Measurements from ENCODE around the gene NR5A2. TPM values are rescaled to one million over a fixed set of nuclear protein-coding genes. Genes with fewer than 3 reads are reported as not detected.

Gene NR5A2
- total and polyA plus RNA-seq, 4 donors, result 2.0 to 10.3 (median 4.1) TPM; not detected in 1

DNA sequence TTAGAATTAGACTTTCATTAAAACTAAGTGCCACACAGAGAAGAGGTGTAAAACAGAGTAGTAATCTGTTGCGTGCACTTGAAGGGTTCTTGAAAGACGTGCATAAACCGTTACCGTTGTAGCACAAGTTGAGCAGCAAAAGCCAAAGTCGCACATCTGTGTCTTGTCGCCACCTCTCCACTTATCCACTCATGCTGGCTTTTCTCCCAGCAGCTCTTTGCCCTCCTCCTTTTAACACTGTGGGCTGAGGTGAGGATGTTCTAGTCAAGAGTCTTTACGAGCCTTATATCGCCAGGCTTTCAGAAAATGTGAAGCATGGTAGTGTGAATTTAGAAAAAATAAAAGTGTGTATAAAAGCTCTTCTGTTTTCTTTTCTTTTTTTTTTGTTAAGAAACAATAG, 48.0 kb downstream of the NR5A2 start:
- H3K4me1 ChIP-seq (ENCODE audit: control insufficient read depth in 1 of 2, insufficient read depth in 2 of 2, low read length in 2 of 2), result no peaks in the 10 kb centered on the region
- H3K36me3 ChIP-seq (ENCODE audit: control insufficient read depth in 1 of 2, insufficient read depth in 2 of 2, low read length in 1 of 2), result no peaks in the 10 kb centered on the region
- DNase-seq (no peak), ATAC-seq (ENCODE audit: low FRiP score) (no peak)
- no peak overlapping the region for H3K4me3 ChIP-seq (ENCODE audit: low read length in 2 of 2)
- no peak overlapping the region for H3K27ac ChIP-seq (ENCODE audit: low read depth in 1 of 2, low read length in 2 of 2)
- intact Hi-C loops (cut with DNase I), result no loop called here
- no peaks in the 10 kb centered on the region for H3K27me3 ChIP-seq (ENCODE audit: control insufficient read depth in 1 of 2, insufficient read depth in 2 of 2, low read length in 1 of 2)
- 10 to 23% methylated on average over 8 of the region's 8 CpGs for WGBS, 2 donors
- no peaks in the 10 kb centered on the region for H3K9me3 ChIP-seq (ENCODE audit: control insufficient read depth, low read length)

DNA sequence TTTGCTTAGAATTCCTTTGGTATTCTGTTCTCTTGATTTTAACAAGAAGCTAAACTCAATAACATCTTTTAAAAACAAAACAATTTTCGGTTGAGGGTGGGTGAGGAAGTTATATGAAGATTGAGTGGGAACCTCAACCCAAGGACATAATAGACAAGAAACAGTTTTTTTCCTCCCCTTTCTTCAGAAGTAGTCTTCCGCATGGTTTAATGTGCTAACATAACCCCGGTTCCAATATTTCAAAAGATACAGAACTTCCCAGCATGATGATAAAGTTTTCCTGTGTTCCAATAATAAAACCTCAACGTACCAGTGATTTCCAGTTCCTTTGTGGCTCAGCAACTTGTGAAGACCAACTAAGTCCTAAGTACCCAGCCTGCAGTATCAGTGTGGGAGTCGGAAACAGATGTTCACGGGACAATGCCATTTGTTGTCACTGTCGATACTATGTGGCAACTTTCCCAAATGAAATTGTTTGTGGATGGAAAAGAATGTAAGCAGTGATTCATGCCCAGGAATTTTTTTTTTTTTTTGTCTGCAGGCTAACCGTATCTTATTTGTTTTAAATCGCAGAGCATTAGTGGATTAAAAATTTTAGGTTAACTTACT, 48.5 kb downstream of the NR5A2 start:
- no peaks in the 10 kb centered on the region for H3K9me3 ChIP-seq (ENCODE audit: control insufficient read depth, low read length)
- H3K27ac ChIP-seq (ENCODE audit: low read depth in 1 of 2, low read length in 2 of 2), result no peak overlapping the region
- ATAC-seq (ENCODE audit: low FRiP score) (no peak), DNase-seq (no peak)
- no peaks in the 10 kb centered on the region for H3K4me1 ChIP-seq (ENCODE audit: control insufficient read depth in 1 of 2, insufficient read depth in 2 of 2, low read length in 2 of 2)
- H3K4me3 ChIP-seq (ENCODE audit: low read length in 2 of 2), result no peak overlapping the region
- intact Hi-C loops (cut with DNase I), result no loop called here
- H3K27me3 ChIP-seq (ENCODE audit: control insufficient read depth in 1 of 2, insufficient read depth in 2 of 2, low read length in 1 of 2), result no peaks in the 10 kb centered on the region
- H3K36me3 ChIP-seq (ENCODE audit: control insufficient read depth in 1 of 2, insufficient read depth in 2 of 2, low read length in 1 of 2), result no peaks in the 10 kb centered on the region
- 13 to 20% methylated on average over 9 of the region's 9 CpGs for WGBS, 2 donors

DNA sequence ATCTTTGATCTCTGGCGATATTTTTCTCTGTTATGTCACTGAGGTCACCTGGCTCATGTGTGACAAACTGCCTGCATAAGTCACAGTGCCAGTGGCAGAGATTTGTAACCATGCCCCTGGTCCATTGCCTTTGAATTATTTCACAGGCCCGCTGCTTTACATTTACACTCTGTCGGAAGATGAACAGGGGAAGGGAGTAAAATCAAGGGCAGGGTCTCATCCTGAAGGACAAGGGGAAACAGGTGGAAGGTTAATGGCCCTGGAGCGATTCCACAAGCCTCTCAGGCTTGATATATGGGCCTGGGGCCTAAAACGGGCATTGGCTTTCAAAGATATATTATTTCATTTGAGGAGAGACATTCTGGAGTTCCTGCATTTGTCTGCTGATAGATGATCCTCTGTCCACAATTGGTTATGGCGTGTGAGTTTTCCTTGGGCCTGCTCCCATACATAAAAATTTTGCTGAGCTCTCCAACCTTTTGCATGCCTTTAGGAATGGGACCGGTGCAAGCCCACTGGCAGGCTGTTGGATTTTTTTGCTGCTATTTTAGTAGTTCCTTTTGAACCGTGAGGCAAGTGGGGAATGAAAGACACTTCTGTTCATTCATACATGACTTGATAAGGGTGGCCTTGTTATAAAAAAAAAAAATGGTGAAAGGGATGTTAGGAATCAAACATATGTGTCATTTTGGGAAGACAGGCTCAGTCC, 51.9 kb downstream of the NR5A2 start:
- no peak for DNase-seq
- no peaks in the 10 kb centered on the region for H3K9me3 ChIP-seq (ENCODE audit: control insufficient read depth, low read length)
- H3K27me3 ChIP-seq (ENCODE audit: control insufficient read depth in 1 of 2, insufficient read depth in 2 of 2, low read length in 1 of 2), result no peaks in the 10 kb centered on the region
- H3K4me1 ChIP-seq (ENCODE audit: control insufficient read depth in 1 of 2, insufficient read depth in 2 of 2, low read length in 2 of 2), result no peaks in the 10 kb centered on the region
- WGBS, 2 donors, result 55 to 62% methylated on average over 8 of the region's 8 CpGs
- no peaks in the 10 kb centered on the region for H3K36me3 ChIP-seq (ENCODE audit: control insufficient read depth in 1 of 2, insufficient read depth in 2 of 2, low read length in 1 of 2)
- ATAC-seq (ENCODE audit: low FRiP score), result no peak
- H3K27ac ChIP-seq (ENCODE audit: low read depth in 1 of 2, low read length in 2 of 2), result no peak overlapping the region
- intact Hi-C loops (cut with DNase I), result no loop called here
- H3K4me3 ChIP-seq (ENCODE audit: low read length in 2 of 2), result no peak overlapping the region

DNA sequence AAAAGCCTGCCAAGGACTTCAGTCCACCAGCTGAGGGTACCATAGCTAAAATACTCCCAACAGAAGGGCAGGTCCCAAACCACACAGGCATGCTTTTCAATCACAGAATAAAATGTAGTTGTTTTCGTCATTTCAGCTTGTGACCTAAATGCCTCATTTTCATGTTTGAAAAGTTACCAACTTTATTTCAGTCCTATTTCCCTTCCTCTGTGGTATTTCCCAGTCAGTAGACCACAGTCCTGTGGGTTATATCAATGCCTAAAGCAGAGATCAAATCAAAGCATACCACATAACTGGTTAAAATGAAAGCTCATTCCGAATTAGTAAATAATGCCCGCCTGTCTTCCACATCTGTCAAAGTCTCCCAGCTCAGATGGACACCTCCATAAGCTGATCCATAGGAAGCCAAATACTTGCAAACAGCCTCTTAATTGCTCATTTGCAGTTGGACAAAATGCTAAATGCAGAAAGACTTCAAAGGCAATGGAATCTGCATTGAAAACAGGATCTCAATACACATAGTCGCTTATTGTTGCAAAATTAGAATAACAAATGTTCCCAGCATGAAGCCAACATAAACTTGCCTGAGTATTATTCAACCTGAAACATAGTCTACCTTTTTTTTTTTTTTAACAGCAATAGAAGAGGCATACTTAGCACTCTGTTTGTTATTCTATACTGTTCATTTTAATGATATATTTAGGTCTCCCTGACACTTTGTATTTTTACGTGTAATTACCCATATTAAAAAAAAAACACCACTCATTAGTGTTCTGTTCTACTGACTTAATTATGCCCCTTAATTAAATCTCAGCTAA, 53.9 kb downstream of the NR5A2 start:
- ATAC-seq (ENCODE audit: low FRiP score), result no peak

GRCh38 chr1:200081969-200082245, 54.4 kb downstream of the NR5A2 start:
- no peaks in the 10 kb centered on the region for H3K36me3 ChIP-seq (ENCODE audit: control insufficient read depth in 1 of 2, insufficient read depth in 2 of 2, low read length in 1 of 2)
- 23 to 26% methylated on average over 3 of the region's 3 CpGs for WGBS, 2 donors
- DNase-seq, result no peak

More for the DNA sequence above, 53.9 kb downstream of the NR5A2 start:
- Histone ChIP-seq H3K9me3 (ENCODE audit: control insufficient read depth, low read length) (no peaks in the 10 kb centered on the region), H3K27ac (ENCODE audit: low read depth in 1 of 2, low read length in 2 of 2) (no peak overlapping the region), H3K4me3 (ENCODE audit: low read length in 2 of 2) (no peak overlapping the region), H3K36me3 (ENCODE audit: control insufficient read depth in 1 of 2, insufficient read depth in 2 of 2, low read length in 1 of 2) (no peaks in the 10 kb centered on the region), H3K4me1 (ENCODE audit: control insufficient read depth in 1 of 2, insufficient read depth in 2 of 2, low read length in 2 of 2) (no peaks in the 10 kb centered on the region), H3K27me3 (ENCODE audit: control insufficient read depth in 1 of 2, insufficient read depth in 2 of 2, low read length in 1 of 2) (no peaks in the 10 kb centered on the region)
- intact Hi-C loops (cut with DNase I), result no loop called here
- 17 to 25% methylated on average over 5 of the region's 5 CpGs for WGBS, 2 donors
- DNase-seq, result no peak

GRCh38 chr1:200082329-200082728, 54.8 kb downstream of the NR5A2 start:
- Histone ChIP-seq H3K36me3 (ENCODE audit: control insufficient read depth in 1 of 2, insufficient read depth in 2 of 2, low read length in 1 of 2) (no peaks in the 10 kb centered on the region), H3K4me3 (ENCODE audit: low read length in 2 of 2) (no peak overlapping the region), H3K4me1 (ENCODE audit: control insufficient read depth in 1 of 2, insufficient read depth in 2 of 2, low read length in 2 of 2) (no peaks in the 10 kb centered on the region), H3K27me3 (ENCODE audit: control insufficient read depth in 1 of 2, insufficient read depth in 2 of 2, low read length in 1 of 2) (no peaks in the 10 kb centered on the region), H3K9me3 (ENCODE audit: control insufficient read depth, low read length) (no peaks in the 10 kb centered on the region), H3K27ac (ENCODE audit: low read depth in 1 of 2, low read length in 2 of 2) (no peak overlapping the region)
- DNase-seq, result no peak
- WGBS, 2 donors, result 43 to 53% methylated on average over 2 of the region's 2 CpGs
- no peak for ATAC-seq (ENCODE audit: low FRiP score)
- intact Hi-C loops (cut with DNase I), result no loop called here

More at GRCh38 chr1:200081969-200082245, 54.4 kb downstream of the NR5A2 start:
- Histone ChIP-seq H3K27me3 (ENCODE audit: control insufficient read depth in 1 of 2, insufficient read depth in 2 of 2, low read length in 1 of 2) (no peaks in the 10 kb centered on the region), H3K4me1 (ENCODE audit: control insufficient read depth in 1 of 2, insufficient read depth in 2 of 2, low read length in 2 of 2) (no peaks in the 10 kb centered on the region), H3K4me3 (ENCODE audit: low read length in 2 of 2) (no peak overlapping the region), H3K27ac (ENCODE audit: low read depth in 1 of 2, low read length in 2 of 2) (no peak overlapping the region), H3K9me3 (ENCODE audit: control insufficient read depth, low read length) (no peaks in the 10 kb centered on the region)
- intact Hi-C loops (cut with DNase I), result no loop called here
- ATAC-seq (ENCODE audit: low FRiP score), result no peak

DNA sequence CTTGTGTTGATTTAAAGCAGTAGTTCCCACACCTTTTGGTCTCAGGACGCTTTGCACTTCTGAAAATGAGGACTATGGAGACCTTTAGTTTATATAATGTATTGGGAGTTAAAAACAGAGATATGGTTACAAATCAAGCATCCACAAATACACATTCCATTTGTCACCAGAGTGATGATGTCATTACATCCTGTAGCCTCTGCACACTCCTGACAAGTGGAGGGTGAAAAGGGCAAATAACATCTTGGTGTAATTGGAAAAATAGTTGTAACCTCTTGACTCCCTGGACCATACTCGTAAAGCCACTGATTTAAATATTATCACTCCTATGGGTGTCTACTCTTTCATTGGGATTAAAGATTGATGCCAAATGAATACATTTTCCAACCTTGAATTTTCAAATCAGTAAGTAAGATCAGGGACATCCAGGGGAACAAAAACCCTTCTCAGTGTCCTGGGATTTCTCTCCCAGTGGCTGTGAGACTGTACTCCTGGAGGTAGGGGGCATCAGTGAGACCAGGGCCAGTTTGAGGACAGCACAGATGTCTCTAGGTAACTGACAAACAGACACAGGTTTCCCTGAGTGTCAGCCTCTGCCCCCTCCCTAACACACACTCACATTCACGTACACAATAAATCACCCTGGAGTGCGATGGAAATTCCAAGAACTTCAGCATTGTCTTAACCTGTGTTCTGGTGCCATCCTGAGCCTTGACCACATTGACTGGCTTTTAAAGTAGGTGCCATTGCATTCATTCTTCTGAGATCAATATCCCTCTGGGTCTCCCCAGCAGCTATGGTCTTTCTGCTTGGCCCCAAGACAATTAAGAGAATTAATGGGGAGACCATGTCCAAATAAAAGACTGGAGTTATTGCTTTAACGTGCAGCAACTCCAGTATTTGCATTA, 63.0 kb downstream of the NR5A2 start:
- H3K36me3 ChIP-seq (ENCODE audit: control insufficient read depth in 1 of 2, insufficient read depth in 2 of 2, low read length in 1 of 2), result no peaks in the 10 kb centered on the region
- H3K4me3 ChIP-seq (ENCODE audit: low read length in 2 of 2), result no peak overlapping the region
- H3K27ac ChIP-seq (ENCODE audit: low read depth in 1 of 2, low read length in 2 of 2), result no peak overlapping the region
- DNase-seq (no peak), ATAC-seq (ENCODE audit: low FRiP score) (no peak)
- H3K4me1 ChIP-seq (ENCODE audit: control insufficient read depth in 1 of 2, insufficient read depth in 2 of 2, low read length in 2 of 2), result no peaks in the 10 kb centered on the region
- no peaks in the 10 kb centered on the region for H3K27me3 ChIP-seq (ENCODE audit: control insufficient read depth in 1 of 2, insufficient read depth in 2 of 2, low read length in 1 of 2)
- intact Hi-C loops (cut with DNase I), result no loop called here
- no peaks in the 10 kb centered on the region for H3K9me3 ChIP-seq (ENCODE audit: control insufficient read depth, low read length)
- WGBS, 2 donors, result 43 to 50% methylated on average over 5 of the region's 5 CpGs

DNA sequence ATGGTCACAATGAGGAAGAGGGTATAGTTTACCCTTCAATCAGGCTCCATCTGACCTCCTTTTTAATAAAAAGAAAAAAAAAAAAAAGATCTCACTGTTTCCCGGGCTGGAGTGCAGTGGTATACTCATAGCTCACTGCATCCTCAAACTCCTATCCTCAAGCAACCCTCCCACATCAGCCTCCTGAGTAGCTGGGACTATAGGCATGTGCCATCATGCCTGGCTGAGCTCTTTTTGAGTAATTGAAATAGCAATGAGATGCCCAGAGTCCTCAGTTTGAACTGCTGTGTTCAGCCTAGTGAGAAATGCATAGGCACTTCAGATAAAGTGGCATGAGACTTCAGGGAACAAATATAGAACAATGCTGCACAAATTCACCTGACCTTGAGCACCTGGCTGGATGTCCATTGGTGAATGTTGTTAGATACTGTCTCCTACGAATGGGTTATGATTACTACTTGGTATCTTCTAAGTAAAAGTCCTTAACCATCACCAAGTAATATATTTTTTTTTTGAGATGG, 67.6 kb downstream of the NR5A2 start:
- DNase-seq (no peak), ATAC-seq (ENCODE audit: low FRiP score) (no peak)
- WGBS, 2 donors, result 72 to 79% methylated on average over 2 of the region's 2 CpGs
- intact Hi-C loops (cut with DNase I), result no loop called here
- H3K36me3 ChIP-seq (ENCODE audit: control insufficient read depth in 1 of 2, insufficient read depth in 2 of 2, low read length in 1 of 2), result no peaks in the 10 kb centered on the region
- H3K27me3 ChIP-seq (ENCODE audit: control insufficient read depth in 1 of 2, insufficient read depth in 2 of 2, low read length in 1 of 2), result no peaks in the 10 kb centered on the region
- no peaks in the 10 kb centered on the region for H3K4me1 ChIP-seq (ENCODE audit: control insufficient read depth in 1 of 2, insufficient read depth in 2 of 2, low read length in 2 of 2)
- no peak overlapping the region for H3K4me3 ChIP-seq (ENCODE audit: low read length in 2 of 2)
- H3K27ac ChIP-seq (ENCODE audit: low read depth in 1 of 2, low read length in 2 of 2), result no peak overlapping the region
- no peaks in the 10 kb centered on the region for H3K9me3 ChIP-seq (ENCODE audit: control insufficient read depth, low read length)

Measured in aorta (tissue), 5 donors.